Liver (tissue), 9 donors: ENCODE measurements around the gene MIGA1. TPM values are rescaled to one million over a fixed set of nuclear protein-coding genes. Genes with fewer than 3 reads are reported as not detected.

Experiments
- DNase-seq: peaks from one replicate; pipeline ENCODE4 v3.0.0-alpha.2; 2017; ENCODE audit warnings: low spot score
- H3K27ac ChIP-seq, 2 donors: one replicate each; pipeline ENCODE4 v1.7.0; 2013; ENCODE audit warnings: inconsistent platforms in 2 of 2, low read length in 2 of 2, control low read depth in 1 of 2, low read depth in 1 of 2, mild to moderate bottlenecking in 1 of 2
- H3K27me3 ChIP-seq, 4 donors: one replicate each; pipeline versions ENCODE4 v1.6.1 to v1.7.0; 2013; ENCODE audit warnings: low read length in 3 of 4, inconsistent platforms in 1 of 4, mild to moderate bottlenecking in 1 of 4, moderate library complexity in 1 of 4; ENCODE audit not compliant: control insufficient read depth in 4 of 4, insufficient read depth in 4 of 4
- H3K36me3 ChIP-seq, 4 donors: one replicate each; pipeline versions ENCODE4 v1.6.1 to v1.7.0; 2013; ENCODE audit warnings: low read length in 3 of 4, mild to moderate bottlenecking in 3 of 4, low read depth in 1 of 4, moderate library complexity in 1 of 4; ENCODE audit not compliant: control insufficient read depth in 4 of 4, insufficient read depth in 3 of 4
- H3K4me1 ChIP-seq, 4 donors: one replicate each; pipeline versions ENCODE4 v1.6.1 to v1.7.0; 2013; ENCODE audit warnings: low read length in 3 of 4, mild to moderate bottlenecking in 3 of 4, moderate library complexity in 1 of 4; ENCODE audit not compliant: control insufficient read depth in 4 of 4, insufficient read depth in 4 of 4
- H3K4me3 ChIP-seq, 3 donors: one replicate each; pipeline versions ENCODE4 v1.6.1 to v1.7.0; 2013; ENCODE audit warnings: low read length in 3 of 3, control low read depth in 1 of 3, low read depth in 1 of 3, mild to moderate bottlenecking in 1 of 3
- H3K9ac ChIP-seq, 2 donors: one replicate each; pipeline ENCODE4 v1.7.0; 2013; ENCODE audit warnings: low read length in 2 of 2, mild to moderate bottlenecking in 2 of 2, moderate library complexity in 2 of 2, control low read depth in 1 of 2, low read depth in 1 of 2
- H3K9me3 ChIP-seq, 4 donors: one replicate each; pipeline versions ENCODE4 v1.6.1 to v1.7.0; 2013; ENCODE audit warnings: low read length in 3 of 4; ENCODE audit not compliant: control insufficient read depth in 4 of 4
- ATF3 ChIP-seq: IDR thresholded peaks from 2 replicates; pipeline ENCODE4 v1.6.1; 2016; ENCODE audit warnings: antibody characterized with exemption
- EGR1 ChIP-seq, 2 donors: IDR thresholded peaks; 2 replicates each; pipeline ENCODE4 v1.6.1; 2016 to 2018; ENCODE audit warnings: antibody characterized with exemption in 2 of 2, low read depth in 2 of 2
- FOXA1 ChIP-seq: IDR thresholded peaks from 2 replicates; pipeline ENCODE4 v1.6.1; 2016; ENCODE audit warnings: antibody characterized with exemption
- FOXA2 ChIP-seq: IDR thresholded peaks from 2 replicates; pipeline ENCODE4 v1.6.1; 2016; ENCODE audit warnings: antibody characterized with exemption
- HNF4G ChIP-seq: IDR thresholded peaks from 2 replicates; pipeline ENCODE4 v1.6.1; 2016; ENCODE audit warnings: antibody characterized with exemption
- JUND ChIP-seq, 2 donors: IDR thresholded peaks; 2 replicates each; pipeline ENCODE4 v1.6.1; 2016; ENCODE audit warnings: antibody characterized with exemption in 2 of 2
- MAX ChIP-seq: IDR thresholded peaks from 2 replicates; pipeline ENCODE4 v1.6.1; 2016; ENCODE audit warnings: antibody characterized with exemption
- NR2F2 ChIP-seq: IDR thresholded peaks from 2 replicates; pipeline ENCODE4 v1.6.1; 2016; ENCODE audit warnings: antibody characterized with exemption
- RAD21 ChIP-seq, 2 donors: IDR thresholded peaks; 2 replicates each; pipeline ENCODE4 v1.6.1; 2016; ENCODE audit warnings: antibody characterized with exemption in 2 of 2, mild to moderate bottlenecking in 2 of 2
- REST ChIP-seq: IDR thresholded peaks from 2 replicates; pipeline ENCODE4 v1.6.1; 2016; ENCODE audit warnings: antibody characterized with exemption, mild to moderate bottlenecking
- RXRA ChIP-seq, 2 donors: IDR thresholded peaks; 2 replicates each; pipeline ENCODE4 v1.6.1; 2017 to 2018; ENCODE audit warnings: antibody characterized with exemption in 2 of 2, mild to moderate bottlenecking in 1 of 2
- SP1 ChIP-seq: IDR thresholded peaks from 2 replicates; pipeline ENCODE4 v1.6.1; 2018; ENCODE audit warnings: antibody characterized with exemption, mild to moderate bottlenecking
- TAF1 ChIP-seq: conservative IDR thresholded peaks from 2 replicates; pipeline ENCODE4 v1.6.1; 2016; ENCODE audit warnings: antibody characterized with exemption, mild to moderate bottlenecking
- YY1 ChIP-seq: IDR thresholded peaks from 2 replicates; pipeline ENCODE4 v1.6.1; 2016; ENCODE audit warnings: antibody characterized with exemption, mild to moderate bottlenecking
- ZBTB33 ChIP-seq: IDR thresholded peaks from 2 replicates; pipeline ENCODE4 v1.6.1; 2016; ENCODE audit warnings: antibody characterized with exemption
- WGBS: extraction: QIAGEN DNeasy Blood & Tissue Kit; methylation state at CpG from one replicate; pipeline ENCODE4 v1.1.7; 2013; 5-methylcytosine and 5-hydroxymethylcytosine counted together
- polyA plus RNA-seq, 2 donors: library from polyadenylated mRNA; stranded (reverse) in 1 of 2; unstranded in 1 of 2; fragments of 200-250 nt in 1 of 2; fragments of >200 nt in 1 of 2; fragmentation: Nextera tagmentation in 1 of 2; extraction: Ambion mirVana in 1 of 2; gene quantifications; one replicate each; pipeline versions ENCODE4 v1.2.1 to v1.2.3, GENCODE V29; 2013 to 2015
- total RNA-seq, 2 donors: library from RNA; depleted of rRNA; stranded (reverse); fragments of >200 nt; gene quantifications; one replicate each; pipeline ENCODE4 v1.2.3, GENCODE V29; 2014
- donor health status: healthy.
- donor health status: healthy.
- donor health status: healthy.
- donor health status: healthy.
- donor health status: healthy.

The MIGA1 gene
- total and polyA plus RNA-seq, 4 donors, result 3.5 to 8.0 (median 6.2) TPM

GRCh38 chr1:77876884-77877283 is 97.4 kb downstream of the MIGA1 start:
- Histone ChIP-seq H3K4me1 (no peaks in the 10 kb centered on the region), H3K36me3 (peaks cover 0 to 2% (median 1%) of the 10 kb centered on the region in 4 donors), H3K9ac (no peak overlapping the region), H3K4me3 (no peak overlapping the region), H3K27ac (no peak overlapping the region), H3K27me3 (no peaks in the 10 kb centered on the region), H3K9me3 (no peaks in the 10 kb centered on the region)
- no peak for TF ChIP-seq EGR1 (IDR thresholded peaks at IDR 0.05; ENCODE audit: low read depth in 2 of 2)
- WGBS, result 95% methylated on average over 4 of the region's 4 CpGs
- no peak for DNase-seq

GRCh38 chr1:77881061-77881460 is 101.6 kb downstream of the MIGA1 start:
- 100% methylated on average over 1 of the region's 1 CpG for WGBS
- Histone ChIP-seq H3K9me3 (no peaks in the 10 kb centered on the region), H3K27me3 (no peaks in the 10 kb centered on the region), H3K9ac (no peak overlapping the region), H3K4me3 (no peak overlapping the region), H3K4me1 (no peaks in the 10 kb centered on the region), H3K27ac (no peak overlapping the region), H3K36me3 (no peaks in the 10 kb centered on the region)
- no peak for TF ChIP-seq ATF3
- TF ChIP-seq SP1, result no peak
- TF ChIP-seq JUND (IDR thresholded peaks at IDR 0.05), result no peak
- no peak for TF ChIP-seq FOXA2
- no peak for TF ChIP-seq RXRA (IDR thresholded peaks at IDR 0.05)
- TF ChIP-seq FOXA1, result no peak
- TF ChIP-seq MAX, result no peak
- no peak for TF ChIP-seq NR2F2
- TF ChIP-seq REST, result no peak
- no peak for TF ChIP-seq EGR1 (IDR thresholded peaks at IDR 0.05; ENCODE audit: low read depth in 2 of 2)
- TF ChIP-seq HNF4G, result no peak
- no peak for TF ChIP-seq RAD21 (IDR thresholded peaks at IDR 0.05)
- TF ChIP-seq TAF1, result no peak
- TF ChIP-seq YY1, result no peak
- no peak for TF ChIP-seq ZBTB33
- DNase-seq, result no peak
